ENCODE data around the gene PTPRM. TPM values are rescaled to one million over a fixed set of nuclear protein-coding genes. Genes with fewer than 3 reads are reported as not detected.

Gene PTPRM
- total RNA-seq, 1 donor from 2014 or later = 133 TPM

DNA sequence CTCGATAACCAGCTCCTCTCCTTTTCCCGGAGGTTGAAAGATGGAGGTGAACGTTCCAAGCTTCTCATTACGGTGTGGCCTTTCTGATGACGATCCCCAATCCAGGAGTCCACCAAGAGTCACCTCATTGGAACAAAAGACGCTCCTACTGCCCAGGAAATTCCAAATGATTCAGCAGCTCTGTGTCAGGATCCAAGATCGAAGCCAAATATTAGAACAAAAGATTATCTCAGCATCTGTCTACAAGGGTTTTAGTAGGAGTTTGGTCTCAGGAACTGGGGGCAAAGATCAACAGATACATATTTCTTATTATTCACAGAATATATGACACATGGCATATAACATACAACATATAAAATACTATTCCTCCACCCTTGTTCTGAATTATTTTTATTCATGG is 881.0 kb downstream of the PTPRM start:
- DNase-seq (ENCODE audit: low spot score) = no peak

GRCh38 chr18:8450013-8450412 is 882.9 kb downstream of the PTPRM start:
- no peak for DNase-seq (ENCODE audit: low spot score)

GRCh38 chr18:8450898-8451665 is 884.0 kb downstream of the PTPRM start:
- no peak for DNase-seq (ENCODE audit: low spot score)

GRCh38 chr18:8453528-8453927 is 886.4 kb downstream of the PTPRM start:
- no peak for DNase-seq (ENCODE audit: low spot score)

- no peak for DNase-seq (ENCODE audit: low spot score)
Observed at GRCh38 chr18:8454136-8454535, 887.0 kb downstream of the PTPRM start.

- no peak for DNase-seq (ENCODE audit: low spot score)
Observed at GRCh38 chr18:8455661-8456614, 888.8 kb downstream of the PTPRM start.
